Astrocyte (in vitro differentiated cells and primary cell): ENCODE measurements around the gene CTDP1. TPM values are rescaled to one million over a fixed set of nuclear protein-coding genes. Genes with fewer than 3 reads are reported as not detected.
A peak's percentile ranks its signal among the peaks of the same experiment; 100 is the strongest.

Source experiments
- DNase-seq: peaks from one replicate; pipeline ENCODE4 v3.0.0-alpha.2; 2010; ENCODE audit warnings: low read depth
- FAIRE-seq: peaks from 2 replicates; lab custom pipeline; 2011; peaks lifted over from hg19 to GRCh38; lab: Jason Lieb, UNC
- H2AFZ ChIP-seq: 2 replicates; pipeline ENCODE4 v1.6.0; 2012; ENCODE audit warnings: low read depth, low read length, inconsistent platforms
- H3K27ac ChIP-seq: 2 replicates; pipeline ENCODE4 v1.5.1; 2011; ENCODE audit warnings: low read depth, low read length, inconsistent platforms
- H3K27me3 ChIP-seq: 2 replicates; pipeline ENCODE4 v1.6.0; 2011; ENCODE audit warnings: low read length, inconsistent platforms; ENCODE audit not compliant: insufficient read depth
- H3K36me3 ChIP-seq: 2 replicates; pipeline ENCODE4 v1.5.1; 2011; ENCODE audit warnings: low read length, inconsistent platforms; ENCODE audit not compliant: insufficient read depth
- H3K4me1 ChIP-seq: 2 replicates; pipeline ENCODE4 v1.5.1; 2011; ENCODE audit warnings: low read length, inconsistent platforms; ENCODE audit not compliant: insufficient read depth
- H3K4me2 ChIP-seq: 2 replicates; pipeline ENCODE4 v1.6.0; 2012; ENCODE audit warnings: low read length, inconsistent platforms
- H3K4me3 ChIP-seq: 2 replicates; pipeline ENCODE4 v1.5.1; 2011; ENCODE audit warnings: low read depth, mild to moderate bottlenecking, low read length, inconsistent platforms; ENCODE audit not compliant: insufficient read depth
- H3K79me2 ChIP-seq: 2 replicates; pipeline ENCODE4 v1.6.0; 2012; ENCODE audit warnings: mild to moderate bottlenecking, low read length, inconsistent platforms; ENCODE audit not compliant: insufficient read depth
- H3K9ac ChIP-seq: 2 replicates; pipeline ENCODE4 v1.6.0; 2012; ENCODE audit warnings: mild to moderate bottlenecking, low read length, inconsistent platforms
- H3K9me3 ChIP-seq: 2 replicates; pipeline ENCODE4 v1.5.1; 2012; ENCODE audit warnings: low read depth, mild to moderate bottlenecking, low read length, inconsistent platforms; ENCODE audit not compliant: insufficient read depth
- H4K20me1 ChIP-seq: 2 replicates; pipeline ENCODE4 v1.6.0; 2012; ENCODE audit warnings: low read length, inconsistent platforms; ENCODE audit not compliant: insufficient read depth
- H3K27ac Mint-ChIP-seq: one replicate; pipeline ENCODE4 v1.8.0; 2021; ENCODE audit warnings: mild to moderate bottlenecking, mixed read lengths; ENCODE audit not compliant: unreplicated experiment
- H3K27me3 Mint-ChIP-seq: one replicate; pipeline ENCODE4 v1.8.0; 2021; ENCODE audit warnings: low read depth, mixed read lengths; ENCODE audit not compliant: unreplicated experiment
- H3K36me3 Mint-ChIP-seq: one replicate; pipeline ENCODE4 v1.8.0; 2021; ENCODE audit warnings: low read depth, mixed read lengths; ENCODE audit not compliant: unreplicated experiment
- H3K4me1 Mint-ChIP-seq: one replicate; pipeline ENCODE4 v1.8.0; 2021; ENCODE audit warnings: low read depth, mixed read lengths; ENCODE audit not compliant: unreplicated experiment
- H3K4me3 Mint-ChIP-seq: one replicate; pipeline ENCODE4 v1.8.0; 2021; ENCODE audit warnings: mild to moderate bottlenecking, moderate library complexity, mixed read lengths; ENCODE audit not compliant: unreplicated experiment
- H3K9me3 Mint-ChIP-seq: one replicate; pipeline ENCODE4 v1.8.0; 2021; ENCODE audit warnings: mild to moderate bottlenecking, mixed read lengths; ENCODE audit not compliant: unreplicated experiment
- CTCF ChIP-seq: IDR thresholded peaks from 2 replicates; pipeline ENCODE4 v1.5.1; 2011; ENCODE audit warnings: low read depth, mild to moderate bottlenecking, inconsistent platforms, low read length, moderate library complexity; ENCODE audit not compliant: insufficient read depth
- EZH2 ChIP-seq: IDR thresholded peaks from 2 replicates; pipeline ENCODE4 v1.6.1; 2012; ENCODE audit warnings: mild to moderate bottlenecking, low read length, inconsistent platforms; ENCODE audit not compliant: insufficient read depth
- total RNA-seq: library from RNA; stranded (reverse); gene quantifications from 2 replicates; pipeline ENCODE4 v1.2.1, GENCODE V29; 2021

CTDP1 gene
- total RNA-seq, 1 donor from 2014 or later, result 31.7 TPM

GRCh38 chr18:79631096-79631507 is 48.5 kb upstream of the CTDP1 start:
- Histone ChIP-seq H2AFZ (no peak overlapping the region), H3K4me3 (no peak overlapping the region), H3K27ac (no peak overlapping the region), H3K79me2 (no peaks in the 10 kb centered on the region), H3K4me1 (no peaks in the 10 kb centered on the region), H3K36me3 (no peaks in the 10 kb centered on the region), H3K9me3 (no peaks in the 10 kb centered on the region), H4K20me1 (no peaks in the 10 kb centered on the region), H3K27me3 (peaks cover 3% of the 10 kb centered on the region), H3K9ac (no peak overlapping the region), H3K4me2 (no peak overlapping the region)
- Mint-ChIP-seq H3K4me1 (peaks cover 16% of the 10 kb centered on the region), H3K27me3 (peaks cover 30% of the 10 kb centered on the region), H3K9me3 (peaks cover 4% of the 10 kb centered on the region), H3K27ac (no peak overlapping the region), H3K4me3 (no peak overlapping the region), H3K36me3 (no peaks in the 10 kb centered on the region)
- TF ChIP-seq EZH2 (no peak), CTCF (no peak)
- no peak for DNase-seq
- FAIRE-seq, result no peak

GRCh38 chr18:79631761-79632446 is 47.7 kb upstream of the CTDP1 start:
- Histone ChIP-seq H3K27me3 (peaks cover under 1% of the 10 kb centered on the region), H3K79me2 (no peaks in the 10 kb centered on the region), H3K4me2 (no peak overlapping the region), H3K4me1 (no peaks in the 10 kb centered on the region), H4K20me1 (no peaks in the 10 kb centered on the region), H3K9ac (no peak overlapping the region), H2AFZ (no peak overlapping the region), H3K9me3 (no peaks in the 10 kb centered on the region), H3K4me3 (no peak overlapping the region), H3K36me3 (no peaks in the 10 kb centered on the region), H3K27ac (no peak overlapping the region)
- Mint-ChIP-seq H3K4me1 (peaks cover 16% of the 10 kb centered on the region), H3K9me3 (peaks cover 4% of the 10 kb centered on the region), H3K4me3 (no peak overlapping the region), H3K27ac (peak overlapping the region; percentile 1), H3K27me3 (peaks cover 23% of the 10 kb centered on the region), H3K36me3 (no peaks in the 10 kb centered on the region)
- no peak for FAIRE-seq
- DNase-seq, result no peak
- TF ChIP-seq EZH2, result no peak
- TF ChIP-seq CTCF, result no peak

GRCh38 chr18:79632765-79633164 is 46.8 kb upstream of the CTDP1 start:
- H3K36me3 Mint-ChIP-seq, result no peaks in the 10 kb centered on the region
- H3K27me3 Mint-ChIP-seq, result peaks cover 15% of the 10 kb centered on the region
- Histone ChIP-seq H3K27ac (no peak overlapping the region), H3K9me3 (no peaks in the 10 kb centered on the region), H3K4me3 (no peak overlapping the region), H3K36me3 (no peaks in the 10 kb centered on the region), H3K9ac (no peak overlapping the region), H3K4me2 (no peak overlapping the region), H2AFZ (no peak overlapping the region), H3K79me2 (no peaks in the 10 kb centered on the region), H4K20me1 (no peaks in the 10 kb centered on the region), H3K27me3 (peaks cover 8% of the 10 kb centered on the region), H3K4me1 (no peaks in the 10 kb centered on the region)
- H3K4me1 Mint-ChIP-seq, result peaks cover 16% of the 10 kb centered on the region
- peaks cover 4% of the 10 kb centered on the region for H3K9me3 Mint-ChIP-seq
- no peak for FAIRE-seq
- no peak overlapping the region for H3K27ac Mint-ChIP-seq
- TF ChIP-seq CTCF (no peak), EZH2 (no peak)
- H3K4me3 Mint-ChIP-seq, result no peak overlapping the region
- no peak for DNase-seq
